Fibroblast of the aortic adventitia (primary cell): Measurements from ENCODE around the gene GATAD2B. TPM values are rescaled to one million over a fixed set of nuclear protein-coding genes. Genes with fewer than 3 reads are reported as not detected.

Source experiments
- DNase-seq: peaks from one replicate; pipeline ENCODE4 v3.0.0-alpha.2; 2010; ENCODE audit warnings: low read depth
- H3K4me3 ChIP-seq: 2 replicates; pipeline ENCODE4 v1.5.1; 2011; ENCODE audit warnings: low read depth, mild to moderate bottlenecking, control low read depth, low read length, moderate library complexity
- CTCF ChIP-seq: IDR thresholded peaks from 2 replicates; pipeline ENCODE4 v1.5.1; 2011; ENCODE audit warnings: mild to moderate bottlenecking, low read length, control low read depth, inconsistent platforms; ENCODE audit not compliant: insufficient read depth
- total RNA-seq: library from RNA; depleted of rRNA; stranded (reverse); fragments of >200 nt; gene quantifications from 2 replicates; pipeline ENCODE4 v1.2.3, GENCODE V29; 2012; ENCODE audit warnings: low replicate concordance

Gene GATAD2B
- total RNA-seq, 1 donor: 11.3 TPM

GRCh38 chr1:153951801-153952200 lies 29.0 kb upstream of the GATAD2B start:
- no peak overlapping the region for H3K4me3 ChIP-seq
- TF ChIP-seq CTCF: no peak
- no peak for DNase-seq

GRCh38 chr1:153951183-153951582 lies 28.4 kb upstream of the GATAD2B start:
- no peak for TF ChIP-seq CTCF
- no peak overlapping the region for H3K4me3 ChIP-seq
- no peak for DNase-seq

- peak within 1 kb of the TSS; percentile 86 for H3K4me3 ChIP-seq
- DNase-seq: peak; percentile 66
Observed at GRCh38 chr1:153946622-153947241, 24.0 kb upstream of the GATAD2B start, which contains the start of gene DENND4B. Gene DENND4B, minus strand, starts transcription at chr1:153946718. Its CDS starts 2,344 bp downstream, at chr1:153944374.

GRCh38 chr1:153945795-153946621 lies 23.2 kb upstream of the GATAD2B start:
- TF ChIP-seq CTCF: no peak
- H3K4me3 ChIP-seq: peak overlapping the region; percentile 86
- peak; percentile 65 for DNase-seq

More at GRCh38 chr1:153946622-153947241, 24.0 kb upstream of the GATAD2B start, which contains the start of gene DENND4B:
- peak; percentile 93 for TF ChIP-seq CTCF

- no peak for TF ChIP-seq CTCF
- peak; percentile 60 for DNase-seq
Observed at GRCh38 chr1:153945131-153945794, 22.5 kb upstream of the GATAD2B start.

GRCh38 chr1:153944827-153945117 lies 22.0 kb upstream of the GATAD2B start:
- no peak for TF ChIP-seq CTCF
- H3K4me3 ChIP-seq: peak overlapping the region; percentile 86
- no peak for DNase-seq

More at GRCh38 chr1:153945131-153945794, 22.5 kb upstream of the GATAD2B start:
- peak overlapping the region; percentile 86 for H3K4me3 ChIP-seq
